Neural cell (in vitro differentiated cells): ENCODE results near the gene SMOC1.

Experiments used
- EP300 ChIP-seq: fragments of 450-650 bp; conservative IDR thresholded peaks from 2 replicates; pipeline ENCODE4 v1.6.1; 2014; ENCODE audit warnings: antibody characterized with exemption, mild to moderate bottlenecking, moderate library complexity; ENCODE audit not compliant: poor library complexity, severe bottlenecking
- EZH2 ChIP-seq: fragments of 200-600, 300-800 bp; shearing (Covaris generic), sonication (generic); IDR thresholded peaks from 2 replicates; pipeline ENCODE4 v1.6.1; 2014; ENCODE audit warnings: antibody characterized with exemption, low read length, borderline replicate concordance, mild to moderate bottlenecking; ENCODE audit not compliant: insufficient read depth, poor library complexity, severe bottlenecking
- MXI1 ChIP-seq: fragments of 450-650 bp; conservative IDR thresholded peaks from 2 replicates; pipeline ENCODE4 v1.6.1; 2014; ENCODE audit warnings: antibody characterized with exemption, mild to moderate bottlenecking; ENCODE audit not compliant: poor library complexity, severe bottlenecking
- POLR2AphosphoS5 ChIP-seq: IDR thresholded peaks from 2 replicates; pipeline ENCODE4 v1.6.1; 2012
- TF ChIP-seq, protein P1 (sequence below): fragments of 450-650 bp; IDR thresholded peaks from 2 replicates; pipeline ENCODE4 v1.5.1; 2014; ENCODE audit warnings: antibody characterized with exemption, mild to moderate bottlenecking, moderate library complexity; ENCODE audit not compliant: poor library complexity, severe bottlenecking
- TF ChIP-seq, protein P2 (sequence below): IDR thresholded peaks from 2 replicates; pipeline ENCODE4 v1.6.1; 2012; ENCODE audit warnings: borderline replicate concordance

DNA sequence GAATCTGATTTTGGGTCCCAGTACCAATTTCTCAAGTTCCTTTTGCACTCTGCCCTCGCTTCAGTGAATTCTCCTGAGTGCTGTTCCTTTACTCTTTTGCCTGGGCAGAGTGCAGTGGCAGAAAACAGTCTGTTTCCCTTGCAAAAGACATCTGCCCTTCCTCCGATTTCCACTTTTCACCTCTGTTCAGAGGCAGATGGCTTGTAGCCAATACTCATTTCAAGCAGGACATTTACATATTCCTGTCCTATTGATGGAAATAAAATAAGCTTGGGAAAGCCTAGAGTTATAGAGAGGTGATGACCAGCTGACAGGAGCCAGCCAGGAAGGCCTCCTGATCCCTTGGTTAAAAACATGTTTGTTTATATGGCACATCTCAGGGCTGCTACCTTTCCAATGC, 198.5 kb downstream of the SMOC1 start:
- TF ChIP-seq, protein P1, sequence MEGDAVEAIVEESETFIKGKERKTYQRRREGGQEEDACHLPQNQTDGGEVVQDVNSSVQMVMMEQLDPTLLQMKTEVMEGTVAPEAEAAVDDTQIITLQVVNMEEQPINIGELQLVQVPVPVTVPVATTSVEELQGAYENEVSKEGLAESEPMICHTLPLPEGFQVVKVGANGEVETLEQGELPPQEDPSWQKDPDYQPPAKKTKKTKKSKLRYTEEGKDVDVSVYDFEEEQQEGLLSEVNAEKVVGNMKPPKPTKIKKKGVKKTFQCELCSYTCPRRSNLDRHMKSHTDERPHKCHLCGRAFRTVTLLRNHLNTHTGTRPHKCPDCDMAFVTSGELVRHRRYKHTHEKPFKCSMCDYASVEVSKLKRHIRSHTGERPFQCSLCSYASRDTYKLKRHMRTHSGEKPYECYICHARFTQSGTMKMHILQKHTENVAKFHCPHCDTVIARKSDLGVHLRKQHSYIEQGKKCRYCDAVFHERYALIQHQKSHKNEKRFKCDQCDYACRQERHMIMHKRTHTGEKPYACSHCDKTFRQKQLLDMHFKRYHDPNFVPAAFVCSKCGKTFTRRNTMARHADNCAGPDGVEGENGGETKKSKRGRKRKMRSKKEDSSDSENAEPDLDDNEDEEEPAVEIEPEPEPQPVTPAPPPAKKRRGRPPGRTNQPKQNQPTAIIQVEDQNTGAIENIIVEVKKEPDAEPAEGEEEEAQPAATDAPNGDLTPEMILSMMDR = no peak
- TF ChIP-seq EP300 (no peak), EZH2 (no peak), POLR2AphosphoS5 (no peak), MXI1 (no peak)
- TF ChIP-seq, protein P2, sequence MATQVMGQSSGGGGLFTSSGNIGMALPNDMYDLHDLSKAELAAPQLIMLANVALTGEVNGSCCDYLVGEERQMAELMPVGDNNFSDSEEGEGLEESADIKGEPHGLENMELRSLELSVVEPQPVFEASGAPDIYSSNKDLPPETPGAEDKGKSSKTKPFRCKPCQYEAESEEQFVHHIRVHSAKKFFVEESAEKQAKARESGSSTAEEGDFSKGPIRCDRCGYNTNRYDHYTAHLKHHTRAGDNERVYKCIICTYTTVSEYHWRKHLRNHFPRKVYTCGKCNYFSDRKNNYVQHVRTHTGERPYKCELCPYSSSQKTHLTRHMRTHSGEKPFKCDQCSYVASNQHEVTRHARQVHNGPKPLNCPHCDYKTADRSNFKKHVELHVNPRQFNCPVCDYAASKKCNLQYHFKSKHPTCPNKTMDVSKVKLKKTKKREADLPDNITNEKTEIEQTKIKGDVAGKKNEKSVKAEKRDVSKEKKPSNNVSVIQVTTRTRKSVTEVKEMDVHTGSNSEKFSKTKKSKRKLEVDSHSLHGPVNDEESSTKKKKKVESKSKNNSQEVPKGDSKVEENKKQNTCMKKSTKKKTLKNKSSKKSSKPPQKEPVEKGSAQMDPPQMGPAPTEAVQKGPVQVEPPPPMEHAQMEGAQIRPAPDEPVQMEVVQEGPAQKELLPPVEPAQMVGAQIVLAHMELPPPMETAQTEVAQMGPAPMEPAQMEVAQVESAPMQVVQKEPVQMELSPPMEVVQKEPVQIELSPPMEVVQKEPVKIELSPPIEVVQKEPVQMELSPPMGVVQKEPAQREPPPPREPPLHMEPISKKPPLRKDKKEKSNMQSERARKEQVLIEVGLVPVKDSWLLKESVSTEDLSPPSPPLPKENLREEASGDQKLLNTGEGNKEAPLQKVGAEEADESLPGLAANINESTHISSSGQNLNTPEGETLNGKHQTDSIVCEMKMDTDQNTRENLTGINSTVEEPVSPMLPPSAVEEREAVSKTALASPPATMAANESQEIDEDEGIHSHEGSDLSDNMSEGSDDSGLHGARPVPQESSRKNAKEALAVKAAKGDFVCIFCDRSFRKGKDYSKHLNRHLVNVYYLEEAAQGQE = no peak
